Activated gamma-delta T cell (primary cell): ENCODE results near the gene PGLYRP1.

Experiments
- DNase-seq: peaks from one replicate; lab custom pipeline; 2025; lab: John Stamatoyannopoulos, UW

The PGLYRP1 gene

GRCh38 chr19:46032597-46033025 lies 9.8 kb upstream of the PGLYRP1 start:
- no peak for DNase-seq

- no peak for DNase-seq
Measured at GRCh38 chr19:46031781-46032596, 9.1 kb upstream of the PGLYRP1 start.

DNA sequence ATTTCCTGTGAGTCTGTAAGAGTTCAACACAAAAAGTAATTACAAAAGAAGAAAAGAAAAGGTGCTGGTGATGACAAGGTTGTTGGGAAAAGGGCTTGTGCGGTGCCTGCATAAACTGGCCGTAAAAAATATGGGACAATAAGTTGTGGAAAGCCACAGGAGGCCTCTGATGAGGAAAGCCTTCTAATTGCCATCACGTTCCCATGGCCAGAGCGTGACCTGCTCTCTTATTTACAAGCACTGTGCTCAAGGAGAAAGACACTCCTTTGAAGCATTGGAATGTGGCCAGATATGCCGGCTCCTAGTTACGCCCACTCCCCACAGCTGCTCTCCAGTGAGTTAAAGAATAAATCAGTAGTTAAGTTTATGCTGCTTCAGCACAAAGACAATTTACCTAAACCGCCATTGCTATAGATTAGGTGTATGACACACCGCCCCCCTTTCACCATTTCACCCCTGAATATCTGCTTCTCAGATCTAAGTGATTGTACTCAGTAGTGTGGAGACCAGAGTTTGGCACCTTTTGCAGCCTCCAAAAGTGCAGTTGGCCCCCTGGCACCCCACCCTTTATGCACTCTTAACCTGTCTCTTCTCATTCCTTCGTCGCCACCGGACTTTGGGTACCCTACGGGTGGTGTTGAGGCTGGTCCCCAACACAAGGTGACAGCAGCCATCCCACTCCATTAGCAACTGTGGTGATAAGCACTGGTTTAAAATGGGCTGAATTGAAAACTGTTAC lies 8.1 kb upstream of the PGLYRP1 start:
- no peak for DNase-seq

DNA sequence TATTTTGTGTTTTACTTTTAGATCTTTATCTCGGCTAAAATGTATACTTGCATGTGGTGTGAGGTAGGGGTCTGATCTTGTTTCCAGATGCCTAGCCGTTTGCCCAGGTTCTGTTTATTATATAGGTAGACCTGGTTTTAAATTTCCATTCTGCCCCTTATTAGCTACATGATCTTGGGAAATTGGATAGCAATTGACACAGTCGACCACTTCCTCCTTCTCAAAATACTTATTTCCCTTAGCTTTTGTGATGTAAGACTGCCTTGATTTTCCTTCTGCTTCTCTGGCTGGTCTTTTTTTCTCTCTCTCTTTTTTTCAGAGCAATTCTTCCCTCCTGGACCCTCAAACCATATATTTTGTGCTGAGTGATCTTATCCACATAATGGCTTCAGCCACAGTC lies 3.0 kb upstream of the PGLYRP1 start:
- no peak for DNase-seq

GRCh38 chr19:46023311-46023779 lies 492 bp upstream of the PGLYRP1 start:
- no peak for DNase-seq

- DNase-seq = no peak
Measured at GRCh38 chr19:46022061-46022430, 807 bp downstream of the PGLYRP1 start.

- no peak for DNase-seq
Measured at GRCh38 chr19:46021531-46022041, 1.3 kb downstream of the PGLYRP1 start.

GRCh38 chr19:46020819-46021125 lies 2.1 kb downstream of the PGLYRP1 start:
- no peak for DNase-seq

DNA sequence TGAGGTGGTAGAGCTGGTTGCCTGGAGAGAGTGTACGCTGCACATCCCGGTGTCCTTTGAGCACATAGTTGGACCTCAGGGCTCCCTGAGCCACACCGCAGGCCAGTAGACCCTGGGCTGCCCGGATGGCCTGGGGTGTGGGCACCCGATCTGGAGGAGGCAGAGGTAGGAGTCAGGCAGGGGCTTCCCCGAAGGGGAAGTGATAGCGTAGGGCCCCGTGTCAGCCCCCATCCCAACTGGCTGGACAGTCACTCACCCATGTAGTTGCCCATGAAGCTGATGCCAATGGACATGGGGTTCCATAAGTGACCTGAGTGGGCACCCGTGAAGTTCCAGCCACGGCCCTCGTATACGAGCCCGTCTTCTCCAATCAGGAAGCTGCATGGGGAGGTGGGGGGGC lies 3.6 kb downstream of the PGLYRP1 start:
- DNase-seq = no peak

DNA sequence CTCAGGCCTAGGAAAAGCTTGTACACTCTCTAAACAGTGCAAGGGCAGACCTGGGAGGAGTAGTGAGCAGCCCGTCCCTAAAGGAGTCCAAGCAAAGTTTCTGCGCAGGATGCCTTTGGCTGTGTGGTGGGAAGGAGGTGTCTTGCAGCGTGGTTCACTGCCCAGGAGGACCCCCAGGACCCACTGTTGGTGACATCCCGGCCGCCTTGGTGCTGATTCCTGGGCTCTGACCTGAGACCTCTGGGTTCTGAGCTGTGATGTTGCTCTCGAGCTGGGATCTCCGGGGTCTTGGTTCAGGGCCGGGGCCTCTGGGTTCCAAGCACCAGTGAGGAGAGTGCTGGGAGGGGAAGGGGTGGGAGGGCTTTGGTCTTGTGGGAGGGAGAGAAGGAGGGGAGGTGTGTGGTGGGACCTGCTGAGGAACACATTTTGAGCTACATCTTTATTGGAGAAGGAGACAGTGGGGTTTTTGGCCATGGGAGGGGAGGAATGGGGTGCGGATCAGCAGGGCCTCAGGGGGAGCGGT lies 4.1 kb downstream of the PGLYRP1 start:
- DNase-seq = no peak

DNA sequence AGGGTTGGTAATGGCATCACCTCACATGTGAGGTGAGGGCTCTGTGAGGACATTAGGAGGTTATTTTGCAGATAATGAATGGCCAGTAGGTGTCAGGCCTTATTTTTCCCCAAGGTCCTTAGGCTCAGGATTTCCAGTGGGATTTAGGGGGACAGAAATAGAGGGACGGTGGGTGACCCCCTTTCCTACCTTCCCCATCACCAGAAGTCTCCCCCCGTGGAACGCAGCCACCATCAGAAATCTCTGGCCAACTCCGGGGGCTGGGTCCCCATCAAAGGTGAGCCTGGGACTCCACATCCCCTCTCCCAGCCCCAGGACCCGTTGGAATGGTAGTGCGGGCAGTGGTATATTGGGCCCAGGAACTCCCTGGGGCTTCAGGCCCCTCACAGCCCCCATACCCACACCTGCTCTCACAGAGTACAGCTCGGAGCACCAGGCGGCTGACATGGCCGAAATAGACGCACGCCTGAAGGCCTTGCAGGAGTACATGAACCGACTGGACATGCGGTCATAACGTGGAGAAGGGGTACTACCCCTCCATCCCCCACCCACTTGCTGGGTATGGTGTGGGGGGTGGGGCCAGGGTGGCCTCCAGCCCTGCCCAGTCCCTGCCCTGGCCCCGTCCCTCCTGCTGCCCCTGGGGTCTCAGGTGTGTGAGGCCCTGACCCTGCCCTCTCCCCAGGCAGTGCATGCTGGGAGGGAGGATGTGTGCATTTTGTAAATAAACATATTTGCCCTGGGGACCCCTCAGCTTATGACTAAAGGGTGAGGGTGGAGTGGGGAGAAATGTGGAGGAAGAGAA lies 4.8 kb downstream of the PGLYRP1 start:
- DNase-seq = no peak

GRCh38 chr19:46017095-46017429 lies 5.8 kb downstream of the PGLYRP1 start:
- DNase-seq = no peak

GRCh38 chr19:46016426-46017094 lies 6.3 kb downstream of the PGLYRP1 start:
- DNase-seq = peak; percentile 52

DNA sequence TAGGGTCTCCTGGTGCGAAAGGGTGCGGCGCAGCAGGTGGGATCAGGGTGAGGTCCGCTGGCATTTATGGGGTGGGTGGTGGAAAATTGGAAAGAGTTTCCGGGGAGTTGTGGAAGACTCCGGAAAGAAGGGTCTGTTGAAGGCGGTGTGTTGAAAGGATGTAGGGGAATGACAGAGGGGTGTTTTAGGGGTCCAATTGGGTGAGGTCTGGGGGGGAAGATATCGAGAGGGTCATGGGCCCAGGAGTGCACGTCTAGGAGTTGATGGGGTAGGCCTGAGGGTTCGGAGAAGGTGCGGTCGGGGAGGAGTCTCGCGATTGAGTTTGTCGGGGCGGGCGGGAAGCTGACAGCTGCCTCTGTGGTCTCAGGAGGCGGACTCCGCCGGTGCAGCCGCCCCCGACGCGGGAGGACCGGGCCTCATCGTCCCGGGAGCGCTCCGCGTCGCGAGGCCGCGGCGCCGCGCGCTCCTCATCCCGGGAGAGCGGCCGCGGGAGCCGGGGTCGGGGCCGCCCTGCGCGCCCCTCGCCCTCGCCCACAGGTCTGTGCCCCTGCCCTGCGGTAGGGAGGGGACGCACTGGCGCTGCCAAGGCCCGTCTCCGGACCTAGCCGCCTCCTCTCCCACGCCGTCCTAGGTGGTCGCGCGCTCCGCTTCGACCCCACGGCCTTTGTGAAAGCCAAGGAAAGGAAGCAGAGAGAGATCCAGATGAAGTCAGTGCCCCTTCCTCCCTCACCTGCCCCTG lies 7.0 kb downstream of the PGLYRP1 start:
- peak; percentile 30 for DNase-seq

- peak; percentile 41 for DNase-seq
Measured at GRCh38 chr19:46014941-46015686, 7.7 kb downstream of the PGLYRP1 start.

DNA sequence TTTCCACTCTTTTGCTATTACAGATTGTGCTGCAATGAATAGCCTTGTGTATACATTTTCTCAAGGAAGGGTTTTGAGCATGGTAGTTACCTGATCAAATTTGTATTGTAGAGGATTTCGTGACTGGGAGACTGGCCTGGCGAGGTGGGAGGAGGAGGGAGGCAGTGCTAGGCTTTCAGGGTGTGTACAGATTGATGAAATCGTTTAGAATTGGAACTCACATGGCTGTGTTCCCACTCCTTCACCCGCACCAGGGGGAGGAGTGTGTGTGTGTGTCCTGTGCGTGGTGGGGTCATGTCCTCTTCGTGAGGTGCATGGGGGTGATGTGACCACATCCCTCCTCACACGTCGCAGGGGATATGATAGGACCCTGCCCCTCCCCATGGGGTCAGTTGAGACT lies 8.3 kb downstream of the PGLYRP1 start:
- DNase-seq = no peak

DNA sequence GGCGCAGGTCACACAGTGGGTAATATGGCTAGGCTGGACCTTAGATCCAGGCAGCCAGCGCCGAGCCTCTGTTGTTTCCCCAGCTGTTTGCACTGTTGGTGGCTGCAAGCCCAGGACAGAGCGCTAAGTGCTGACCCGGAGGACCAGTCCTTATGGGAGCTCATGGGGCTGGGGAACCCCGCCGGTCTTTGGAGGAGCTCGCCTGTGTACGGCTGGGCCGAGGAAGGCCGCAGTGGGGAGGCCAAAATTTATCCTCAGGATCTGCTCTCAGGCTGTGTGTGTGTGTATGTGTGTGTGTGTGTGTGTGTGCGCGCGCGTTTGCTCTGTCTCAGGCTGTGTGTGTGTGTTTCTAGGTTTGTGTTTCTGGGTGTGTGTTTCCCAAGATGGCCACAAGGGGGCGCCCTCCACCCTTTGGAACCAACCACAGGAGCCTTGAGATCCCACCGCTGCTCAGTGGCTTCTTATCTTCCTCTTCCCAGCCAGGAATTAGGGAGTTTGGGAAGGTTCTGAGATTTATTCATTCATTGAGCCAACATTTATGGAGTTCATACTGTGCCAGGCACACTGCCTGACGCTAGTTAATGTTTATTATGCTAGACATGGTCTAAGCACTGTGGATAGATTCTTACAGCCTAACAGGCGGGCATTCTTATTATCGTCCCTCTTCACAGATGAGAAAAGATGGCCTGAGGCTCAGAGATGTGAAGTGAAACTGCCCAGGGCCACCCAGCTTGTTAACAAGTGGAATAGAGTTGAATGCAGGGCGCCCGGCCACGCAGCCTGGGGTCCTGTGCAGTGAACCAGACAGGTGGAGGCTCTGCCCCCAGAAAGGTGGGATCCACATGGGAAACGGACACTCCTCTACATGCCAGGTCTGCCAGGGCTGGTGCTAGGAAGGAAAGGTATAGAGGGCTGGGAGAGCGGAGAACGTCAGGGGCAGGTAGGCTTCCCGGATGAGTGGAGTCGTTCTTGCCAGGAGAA lies 13.0 kb downstream of the PGLYRP1 start:
- DNase-seq = no peak

- DNase-seq = no peak
Measured at GRCh38 chr19:46006411-46006810, 16.4 kb downstream of the PGLYRP1 start.

DNA sequence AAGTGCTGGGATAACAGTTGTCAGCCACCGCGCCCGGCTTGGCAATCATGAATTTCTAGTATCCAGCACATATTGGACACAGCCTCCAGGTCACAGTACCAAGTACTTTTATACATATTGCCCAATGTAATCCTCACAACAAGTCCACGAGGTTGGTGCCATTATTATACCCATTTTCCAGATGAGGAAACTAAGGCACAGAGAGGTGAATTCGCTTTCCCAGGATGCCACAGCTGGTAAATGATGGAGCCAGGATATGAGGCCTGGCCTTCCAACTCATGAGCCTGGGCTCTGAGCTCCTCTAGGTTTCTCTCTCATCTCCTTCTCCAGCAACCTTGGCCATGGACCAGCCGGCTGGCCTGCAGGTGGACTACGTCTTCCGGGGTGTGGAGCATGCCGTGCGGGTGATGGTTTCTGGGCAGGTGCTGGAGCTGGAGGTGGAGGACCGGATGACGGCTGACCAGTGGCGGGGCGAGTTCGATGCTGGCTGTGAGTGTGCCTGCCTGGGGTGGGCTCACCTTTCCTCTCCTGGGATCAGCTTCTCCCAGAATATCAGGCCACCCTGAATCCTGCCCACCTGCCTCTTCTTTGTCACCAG lies 20.1 kb downstream of the PGLYRP1 start:
- no peak for DNase-seq
